Smooth muscle cell (in vitro differentiated cells): Measurements from ENCODE around the gene RGL3. TPM values are rescaled to one million over a fixed set of nuclear protein-coding genes. Genes with fewer than 3 reads are reported as not detected.
"Not testable (repeated sequence)": the region's sequence is repeated elsewhere in the genome, so short reads cannot be mapped to it uniquely, and the experiment has no call there.

ENCODE experiments used
- DNase-seq: peaks from one replicate; lab custom pipeline; 2025; ENCODE audit not compliant: unreplicated experiment; lab: John Stamatoyannopoulos, UW
- H2AFZ ChIP-seq: fragments of 200-600 bp; sonication (generic); 2 replicates; pipeline ENCODE4 v1.6.0; 2016; ENCODE audit warnings: antibody characterized with exemption, low read depth, mild to moderate bottlenecking
- H3F3A ChIP-seq: fragments of 200-600 bp; sonication (generic); 2 replicates; pipeline ENCODE4 v1.6.0; 2017; ENCODE audit warnings: antibody characterized with exemption, low read depth
- H3K27ac ChIP-seq: fragments of 200-600 bp; sonication (generic); 2 replicates; pipeline ENCODE4 v1.5.1; 2016; ENCODE audit warnings: low read depth, mild to moderate bottlenecking
- H3K27me3 ChIP-seq: fragments of 200-600 bp; sonication (generic); 2 replicates; pipeline ENCODE4 v1.6.1; 2016; ENCODE audit warnings: low read depth, mild to moderate bottlenecking
- H3K36me3 ChIP-seq: fragments of 200-600 bp; sonication (generic); 2 replicates; pipeline ENCODE4 v1.5.1; 2016; ENCODE audit warnings: low read depth
- H3K4me1 ChIP-seq: fragments of 200-600 bp; sonication (generic); 2 replicates; pipeline ENCODE4 v1.5.1; 2016; ENCODE audit warnings: low read depth
- H3K4me2 ChIP-seq: fragments of 200-600 bp; sonication (generic); 2 replicates; pipeline ENCODE4 v1.6.0; 2016; ENCODE audit warnings: mild to moderate bottlenecking
- H3K4me3 ChIP-seq: fragments of 200-600 bp; sonication (generic); 2 replicates; pipeline ENCODE4 v1.5.1; 2016; ENCODE audit warnings: mild to moderate bottlenecking
- H3K79me2 ChIP-seq: fragments of 200-600 bp; sonication (generic); 2 replicates; pipeline ENCODE4 v1.6.0; 2016; ENCODE audit warnings: low read depth, mild to moderate bottlenecking
- H3K9ac ChIP-seq: fragments of 200-600 bp; sonication (generic); 2 replicates; pipeline ENCODE4 v1.6.0; 2016; ENCODE audit warnings: low read depth
- H3K9me3 ChIP-seq: fragments of 200-600 bp; sonication (generic); replicated peaks from 2 replicates; pipeline ENCODE4 v1.5.1; 2016; ENCODE audit warnings: low read depth
- H4K20me1 ChIP-seq: fragments of 200-600 bp; sonication (generic); 2 replicates; pipeline ENCODE4 v1.6.0; 2016; ENCODE audit warnings: low read depth
- CTCF ChIP-seq: fragments of 200-600 bp; sonication (generic); IDR thresholded peaks from 2 replicates; pipeline ENCODE4 v1.5.1; 2017; ENCODE audit warnings: borderline replicate concordance, mild to moderate bottlenecking, antibody characterized with exemption; ENCODE audit not compliant: insufficient read depth, poor library complexity, severe bottlenecking
- WGBS: methylation state at CpG from one replicate; pipeline ENCODE4 v1.1.7; 2016; ENCODE audit warnings: low lambda C conversion rate; 5-methylcytosine and 5-hydroxymethylcytosine counted together
- polyA plus RNA-seq: library from polyadenylated mRNA; unstranded; fragments of >200 nt; fragmentation: Nextera tagmentation; extraction: Ambion mirVana; gene quantifications from 2 replicates; pipeline ENCODE4 v1.2.1, GENCODE V29; 2016
- total RNA-seq: library from RNA; depleted of rRNA; stranded (reverse); fragments of >200 nt; gene quantifications from 2 replicates; pipeline ENCODE4 v1.2.3, GENCODE V29; 2014

The RGL3 gene
- total and polyA plus RNA-seq, 2 experiments from 2014 or later: 5.5 to 6.6 TPM

GRCh38 chr19:11435833-11436313 lies 16.8 kb upstream of the RGL3 start:
- H3K27me3 ChIP-seq: no peaks in the 10 kb centered on the region
- no peak for DNase-seq
- H3K36me3 ChIP-seq: no peaks in the 10 kb centered on the region
- 8% methylated on average over 21 of the region's 21 CpGs for WGBS
- H3K79me2 ChIP-seq: peaks cover 20% of the 10 kb centered on the region
- H2AFZ ChIP-seq: peak overlapping the region; percentile 78
- H3K4me2 ChIP-seq: peak overlapping the region; percentile 92
- no peak for TF ChIP-seq CTCF
- peak overlapping the region; percentile 70 for H3K4me3 ChIP-seq
- H3K27ac ChIP-seq: peak overlapping the region; percentile 41
- H4K20me1 ChIP-seq: peaks cover 3% of the 10 kb centered on the region
- peak overlapping the region; percentile 65 for H3K9ac ChIP-seq
- H3K9me3 ChIP-seq: no peaks in the 10 kb centered on the region
- no peaks in the 10 kb centered on the region for H3F3A ChIP-seq
- H3K4me1 ChIP-seq: peaks cover 4% of the 10 kb centered on the region

- H3K4me2 ChIP-seq: peak within 1 kb of the TSS; percentile 92
- H3K36me3 ChIP-seq: no peaks in the 10 kb centered on the region
- H3K27me3 ChIP-seq: no peaks in the 10 kb centered on the region
- TF ChIP-seq CTCF: peak; percentile 71
- H3K4me1 ChIP-seq: peaks cover 4% of the 10 kb centered on the region
- peak within 1 kb of the TSS; percentile 65 for H3K9ac ChIP-seq
- H3F3A ChIP-seq: no peaks in the 10 kb centered on the region
- WGBS: under 1% methylated on average over 52 of the region's 53 CpGs
- H3K79me2 ChIP-seq: peaks cover 20% of the 10 kb centered on the region
- H2AFZ ChIP-seq: peak within 1 kb of the TSS; percentile 93
- DNase-seq: peak; percentile 99
- peak within 1 kb of the TSS; percentile 78 for H3K27ac ChIP-seq
- H3K9me3 ChIP-seq: no peaks in the 10 kb centered on the region
- H4K20me1 ChIP-seq: no peaks in the 10 kb centered on the region
- H3K4me3 ChIP-seq: peak within 1 kb of the TSS; percentile 70
Measured at GRCh38 chr19:11435057-11435832, 16.1 kb upstream of the RGL3 start, which contains the start of the genes ODAD3 and PRKCSH. Gene ODAD3, minus strand, starts transcription at chr19:11435121. Its CDS starts 105 bp downstream, at chr19:11435016. Gene PRKCSH, plus strand, starts transcription at chr19:11435635. Its CDS starts 483 bp downstream, at chr19:11436118.

- DNase-seq: no peak
- WGBS: 28% methylated on average over 9 of the region's 9 CpGs
- H3K27ac ChIP-seq: peak overlapping the region; percentile 78
- peak overlapping the region; percentile 81 for H3K4me2 ChIP-seq
- H3K27me3 ChIP-seq: no peaks in the 10 kb centered on the region
- H3K4me1 ChIP-seq: peaks cover 4% of the 10 kb centered on the region
- H3K36me3 ChIP-seq: no peaks in the 10 kb centered on the region
- H3K9me3 ChIP-seq: no peaks in the 10 kb centered on the region
- H3K79me2 ChIP-seq: peaks cover 20% of the 10 kb centered on the region
- H2AFZ ChIP-seq: peak overlapping the region; percentile 93
- TF ChIP-seq CTCF: no peak
- H3K4me3 ChIP-seq: peak overlapping the region; percentile 70
- H3F3A ChIP-seq: no peaks in the 10 kb centered on the region
- no peaks in the 10 kb centered on the region for H4K20me1 ChIP-seq
- peak overlapping the region; percentile 51 for H3K9ac ChIP-seq
Measured at GRCh38 chr19:11434703-11435056, 15.6 kb upstream of the RGL3 start.

- not testable (repeated sequence) for H3K4me1 ChIP-seq, H3K9me3 ChIP-seq, H3K36me3 ChIP-seq, H3F3A ChIP-seq, H3K4me3 ChIP-seq, H4K20me1 ChIP-seq, H3K4me2 ChIP-seq, H3K27ac ChIP-seq, H3K27me3 ChIP-seq, H2AFZ ChIP-seq, H3K9ac ChIP-seq, DNase-seq
- WGBS: 98% methylated on average over 3 of the region's 3 CpGs
- peaks cover 20% of the 10 kb centered on the region for H3K79me2 ChIP-seq
Measured at GRCh38 chr19:11433526-11433925, 14.4 kb upstream of the RGL3 start.
